Heart left ventricle (tissue), 16 donors: Measurements from ENCODE around the gene SCAF1. TPM values are rescaled to one million over a fixed set of nuclear protein-coding genes. Genes with fewer than 3 reads are reported as not detected.

ENCODE experiments used
- ATAC-seq, 4 donors: fragments of 200-7000 bp; cut with Tn5 transposase; one replicate each; pipeline ENCODE4 v1.9.1; 2020 to 2022; ENCODE audit warnings: moderate library complexity in 4 of 4, mild to moderate bottlenecking in 3 of 4, moderate number of reproducible peaks in 1 of 4
- DNase-seq, 5 donors: peaks; one replicate each; pipeline ENCODE4 v3.0.0-alpha.2; 2020
- H3K27ac ChIP-seq, 12 donors: fragments of 200-600 bp; sonication (generic) in 4 of 12; one replicate each; pipeline versions ENCODE4 v1.5.0 to v1.8.0; 2016 to 2022; ENCODE audit warnings: mild to moderate bottlenecking in 2 of 12
- H3K27me3 ChIP-seq, 9 donors: fragments of 200-600 bp; sonication (generic) in 2 of 9; one replicate each; pipeline versions ENCODE4 v1.5.1 to v1.8.0; 2016 to 2022; ENCODE audit warnings: mild to moderate bottlenecking in 3 of 9
- H3K36me3 ChIP-seq, 9 donors: fragments of 200-600 bp; sonication (generic) in 2 of 9; one replicate each; pipeline versions ENCODE4 v1.5.0 to v1.8.0; 2018 to 2022; ENCODE audit warnings: mild to moderate bottlenecking in 2 of 9
- H3K4me1 ChIP-seq, 12 donors: fragments of 200-600 bp; sonication (generic) in 4 of 12; one replicate each; pipeline versions ENCODE4 v1.5.0 to v1.8.0; 2016 to 2022; ENCODE audit warnings: mild to moderate bottlenecking in 3 of 12
- H3K4me3 ChIP-seq, 12 donors: fragments of 200-600 bp; sonication (generic) in 4 of 12; one replicate each; pipeline versions ENCODE4 v1.5.0 to v1.8.0; 2017 to 2022; ENCODE audit warnings: mild to moderate bottlenecking in 9 of 12, moderate library complexity in 4 of 12
- H3K9me3 ChIP-seq, 12 donors: fragments of 200-600 bp; sonication (generic) in 4 of 12; one replicate each; pipeline versions ENCODE4 v1.5.0 to v1.8.0; 2016 to 2022; ENCODE audit warnings: mild to moderate bottlenecking in 1 of 12
- CTCF ChIP-seq, 12 donors: fragments of 200-600 bp; sonication (generic) in 4 of 12; IDR thresholded peaks; one replicate each; pipeline versions ENCODE4 v1.5.0 to v1.8.0; 2018 to 2022; ENCODE audit warnings: antibody characterized with exemption in 12 of 12, mild to moderate bottlenecking in 5 of 12
- POLR2A ChIP-seq, 2 donors: fragments of 450-650 bp; IDR thresholded peaks; one replicate each; pipeline ENCODE4 v1.6.1; 2017; ENCODE audit warnings: antibody characterized with exemption in 2 of 2, mild to moderate bottlenecking in 2 of 2, moderate library complexity in 2 of 2
- WGBS, 4 donors: extraction: QIAGEN DNeasy Blood & Tissue Kit in 2 of 4; methylation state at CpG; one replicate each; pipeline versions ENCODE4 v1.1.5 to v1.1.7; 2013 to 2018; 5-methylcytosine and 5-hydroxymethylcytosine counted together
- intact Hi-C, 10 donors: fragments of 100-400 bp; cut with DNase I; formaldehyde crosslinking; loops; one replicate each; pipeline versions ENCODE4 v1.11.1 to v1.14.2; 2022
- polyA plus RNA-seq, 2 donors: library from polyadenylated mRNA; stranded (reverse); fragments of 200-250 nt; gene quantifications; one replicate each; pipeline ENCODE4 v1.2.3, GENCODE V29; 2013
- total RNA-seq, 9 donors: library from RNA; depleted of rRNA in 2 of 9; stranded (reverse); fragments of >200 nt in 2 of 9; fragmentation: NEBNext Ultra II Directional in 3 of 9; extraction: Animal tissue kit (Norgen Biotek cat#: 25700) in 3 of 9; gene quantifications; one replicate each; pipeline versions ENCODE4 v1.1.0 to v1.2.4, GENCODE V29; 2016 to 2023
- donor health status: ischemic (EF 13 %, LVEDD 7.1; RV severe dilation, severe dysfunction).
- donor health status: healthy with polysubstance abuse.
- donor health status: DM: no; HTN: yes; CAD: no.
- donor health status: DM: no; HTN: no; CAD: no.
- donor health status: ischemic (EF 25% LVEDD 6.9; RV normal size, moderate dysfunction).
- donor health status: ischemic (EF 25% LVEDD 5.7; RV mildly dilated, moderate dysfunction).
- donor health status: healthy.
- donor health status: DM: yes; HTN: yes; CAD: no.
- donor health status: ischemic (EF 35%, LVEDD 5.7; RV mildly dilated, moderate dysfunction).
- donor health status: nonischemic (EF 11% LVEDD 7.7; RV severe dilation, severe dysfunction).
- donor health status: DM: yes; HTN: yes; CAD: no.
- donor health status: PGD.
- donor health status: ischemic (EF 29% LVEDD 5.4; RV normal size, mild dysfunction).
- donor health status: nonischemic (EF 23%, LVEDD 6.1; RV moderate dilation, normal function).

SCAF1 gene
- total and polyA plus RNA-seq, 11 donors, result 24.5 to 52.8 (median 44.0) TPM

GRCh38 chr19:49651029-49651819, 9.2 kb downstream of the SCAF1 start:
- 93 to 96% (median 95%) methylated on average over 25 to 72 of the region's 72 CpGs for WGBS, 4 donors
- H3K9me3 ChIP-seq, result no peaks in the 10 kb centered on the region
- DNase-seq, result no peak
- no peak overlapping the region for H3K4me3 ChIP-seq
- H3K27ac ChIP-seq, result no peak overlapping the region
- H3K36me3 ChIP-seq, result peaks cover 0 to 94% (median 88%) of the 10 kb centered on the region in 9 donors
- no peaks in the 10 kb centered on the region for H3K4me1 ChIP-seq
- H3K27me3 ChIP-seq, result no peaks in the 10 kb centered on the region
- no peak for ATAC-seq
- intact Hi-C loops, result no loop called here
- no peak for TF ChIP-seq CTCF (IDR thresholded peaks at IDR 0.05)
- no peak for TF ChIP-seq POLR2A (IDR thresholded peaks at IDR 0.05)

GRCh38 chr19:49651820-49652550, 10.0 kb downstream of the SCAF1 start:
- Histone ChIP-seq H3K27me3 (no peaks in the 10 kb centered on the region), H3K4me1 (no peaks in the 10 kb centered on the region), H3K36me3 (peaks cover 0 to 94% (median 88%) of the 10 kb centered on the region in 9 donors), H3K27ac (no peak overlapping the region), H3K9me3 (no peaks in the 10 kb centered on the region), H3K4me3 (no peak overlapping the region)
- DNase-seq (no peak), ATAC-seq (no peak)
- WGBS, 4 donors, result 95 to 97% (median 96%) methylated on average over 89 to 110 of the region's 110 CpGs
- intact Hi-C loops, result no loop called here
- no peak for TF ChIP-seq CTCF (IDR thresholded peaks at IDR 0.05)
- TF ChIP-seq POLR2A (IDR thresholded peaks at IDR 0.05), result no peak

GRCh38 chr19:49652551-49653465, 10.8 kb downstream of the SCAF1 start:
- no peaks in the 10 kb centered on the region for H3K27me3 ChIP-seq
- peaks cover 0 to 94% (median 88%) of the 10 kb centered on the region in 9 donors for H3K36me3 ChIP-seq
- DNase-seq (no peak), ATAC-seq (no peak)
- no peak overlapping the region for H3K4me3 ChIP-seq
- no peak for TF ChIP-seq POLR2A (IDR thresholded peaks at IDR 0.05)
- TF ChIP-seq CTCF (IDR thresholded peaks at IDR 0.05), result no peak
- no peaks in the 10 kb centered on the region for H3K9me3 ChIP-seq
- H3K27ac ChIP-seq, result no peak overlapping the region
- WGBS, 4 donors, result 94 to 95% (median 95%) methylated on average over 43 to 58 of the region's 58 CpGs
- intact Hi-C loops, result no loop called here
- H3K4me1 ChIP-seq, result no peaks in the 10 kb centered on the region
